Muscle layer of colon (tissue), 2 donors: Measurements from ENCODE around the gene LGR6.

ENCODE experiments used
- H3K27ac ChIP-seq: one replicate; pipeline ENCODE4 v1.7.0; 2013; ENCODE audit warnings: low read depth, mild to moderate bottlenecking, low read length, moderate library complexity
- H3K27me3 ChIP-seq, 2 donors: one replicate each; pipeline ENCODE4 v1.7.0; 2013; ENCODE audit warnings: low read length in 2 of 2, mild to moderate bottlenecking in 2 of 2; ENCODE audit not compliant: insufficient read depth in 2 of 2, control insufficient read depth in 1 of 2
- H3K36me3 ChIP-seq: one replicate; pipeline ENCODE4 v1.7.0; 2013; ENCODE audit warnings: mild to moderate bottlenecking, low read length; ENCODE audit not compliant: insufficient read depth
- H3K4me1 ChIP-seq: one replicate; pipeline ENCODE4 v1.7.0; 2013; ENCODE audit warnings: mild to moderate bottlenecking, low read length; ENCODE audit not compliant: insufficient read depth
- H3K4me3 ChIP-seq, 2 donors: one replicate each; pipeline ENCODE4 v1.7.0; 2013; ENCODE audit warnings: low read length in 2 of 2, low read depth in 1 of 2, mild to moderate bottlenecking in 1 of 2, moderate library complexity in 1 of 2
- H3K9ac ChIP-seq: one replicate; pipeline ENCODE4 v1.7.0; 2013; ENCODE audit warnings: low read length
- H3K9me3 ChIP-seq: one replicate; pipeline ENCODE4 v1.7.0; 2013; ENCODE audit warnings: mild to moderate bottlenecking, low read length
- donor health status: abdominal sarcoma.
- donor health status: Adenocarcinoma of cecum.

The LGR6 gene

DNA sequence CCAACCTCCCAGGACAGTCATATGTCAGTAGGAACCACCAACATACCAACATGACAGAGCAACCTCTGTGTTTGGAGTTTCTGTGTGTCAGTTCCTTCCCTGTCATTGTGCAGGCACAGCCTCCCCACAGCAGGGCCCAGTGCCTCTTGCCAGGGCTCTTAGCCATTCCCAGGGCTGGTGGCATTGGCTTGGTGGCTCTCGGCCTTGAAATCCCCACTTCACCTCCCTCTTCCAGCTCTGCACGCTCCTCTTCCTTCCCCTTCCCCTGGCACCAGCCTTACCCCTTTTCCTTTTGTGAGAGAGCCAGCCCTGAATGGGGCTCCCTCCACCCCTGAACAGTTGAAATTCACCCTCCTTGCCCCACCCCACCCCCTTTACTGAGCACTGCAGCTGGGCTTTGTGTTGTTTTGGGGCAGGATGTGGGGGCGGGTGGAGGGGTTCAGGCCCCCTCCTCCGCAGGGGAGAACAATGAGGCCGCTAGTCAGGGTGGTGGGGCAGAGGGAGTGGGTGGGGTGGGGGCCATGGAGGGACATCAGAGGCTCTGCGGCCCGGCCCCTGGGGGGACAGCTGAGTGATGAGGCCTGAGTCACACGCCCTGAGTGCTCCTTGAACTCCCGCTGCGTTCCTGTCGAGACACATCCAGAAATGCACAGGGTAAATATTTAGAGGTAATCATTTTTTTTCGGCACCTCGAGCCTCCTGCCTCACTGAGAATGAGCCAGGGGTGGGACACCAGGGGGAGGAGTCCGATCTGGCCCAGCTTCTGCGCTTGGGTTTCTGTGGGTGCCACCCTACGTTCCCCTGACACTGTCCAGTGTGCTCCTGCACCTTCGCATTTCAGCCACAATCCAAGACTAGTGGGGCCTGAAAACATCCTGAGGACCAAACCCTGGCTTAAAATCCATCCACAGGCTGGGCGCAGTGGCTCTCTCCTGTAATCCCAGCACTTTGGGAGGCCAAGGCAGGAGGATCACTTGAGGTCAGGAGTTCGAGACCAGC is 28.6 kb downstream of the LGR6 start:
- no peak overlapping the region for H3K27ac ChIP-seq
- H3K27me3 ChIP-seq = peaks cover 0 to 4% of the 10 kb centered on the region in 2 donors
- no peak overlapping the region for H3K9ac ChIP-seq
- H3K36me3 ChIP-seq = no peaks in the 10 kb centered on the region
- no peaks in the 10 kb centered on the region for H3K9me3 ChIP-seq
- no peaks in the 10 kb centered on the region for H3K4me1 ChIP-seq
- H3K4me3 ChIP-seq = no peak overlapping the region

DNA sequence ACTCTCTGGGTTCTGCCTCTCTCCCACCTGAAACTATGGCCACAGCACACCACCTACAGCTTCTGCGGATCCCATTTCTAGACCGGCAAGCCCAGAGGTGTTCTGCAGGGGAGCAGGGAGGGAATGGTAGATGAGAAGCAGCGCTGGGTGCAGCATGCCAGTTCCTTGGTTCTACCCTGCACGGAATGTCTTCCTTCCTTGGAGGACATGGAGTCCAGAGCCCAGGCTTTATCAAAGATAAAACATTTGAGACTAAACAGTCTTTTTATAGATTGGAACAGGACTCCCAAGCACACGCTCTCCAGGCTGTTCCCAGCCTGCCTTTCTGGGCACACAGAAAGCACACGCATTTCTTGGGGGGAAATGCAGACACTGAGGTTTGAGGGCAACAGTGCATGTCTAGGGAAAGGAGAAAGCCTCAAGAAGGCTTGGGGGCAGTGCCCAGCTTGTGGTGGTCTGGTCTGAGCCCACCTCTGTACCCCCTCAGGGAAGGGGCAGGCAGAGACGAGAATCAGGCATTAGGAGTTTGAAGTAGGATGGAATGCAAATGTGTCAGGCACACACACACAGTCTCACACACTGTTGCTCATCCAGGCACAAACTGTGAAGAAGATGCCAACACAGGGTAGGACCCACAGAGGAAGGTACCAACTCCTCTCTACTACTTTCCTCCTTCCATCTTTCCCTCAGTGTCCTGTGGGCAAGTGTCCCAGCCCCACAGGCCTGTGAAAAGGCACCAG is 29.7 kb downstream of the LGR6 start:
- Histone ChIP-seq H3K9ac (no peak overlapping the region), H3K27me3 (no peaks in the 10 kb centered on the region), H3K9me3 (no peaks in the 10 kb centered on the region), H3K36me3 (no peaks in the 10 kb centered on the region), H3K27ac (no peak overlapping the region), H3K4me3 (no peak overlapping the region), H3K4me1 (no peaks in the 10 kb centered on the region)

DNA sequence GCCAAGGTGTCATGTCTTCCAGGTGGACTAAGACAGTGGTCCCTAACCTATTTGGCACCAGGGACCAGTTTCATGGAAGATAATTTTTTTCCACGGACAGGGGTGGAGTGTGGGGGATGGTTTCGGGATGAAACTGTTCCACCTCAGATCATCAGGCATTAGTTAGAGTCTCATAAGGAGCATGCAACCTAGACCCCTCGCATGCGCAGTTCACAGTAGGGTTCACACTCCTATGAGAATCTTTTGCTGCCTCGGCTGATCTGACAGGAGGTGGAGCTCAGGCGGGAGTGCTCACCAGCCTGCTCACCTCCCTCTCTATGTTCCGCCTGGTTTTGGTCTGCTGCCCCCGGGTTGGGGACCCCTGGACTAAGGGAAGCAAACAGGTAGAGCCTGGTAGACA is 30.9 kb downstream of the LGR6 start:
- Histone ChIP-seq H3K9ac (no peak overlapping the region), H3K27me3 (no peaks in the 10 kb centered on the region), H3K36me3 (no peaks in the 10 kb centered on the region), H3K27ac (no peak overlapping the region), H3K4me3 (no peak overlapping the region), H3K4me1 (no peaks in the 10 kb centered on the region), H3K9me3 (no peaks in the 10 kb centered on the region)

DNA sequence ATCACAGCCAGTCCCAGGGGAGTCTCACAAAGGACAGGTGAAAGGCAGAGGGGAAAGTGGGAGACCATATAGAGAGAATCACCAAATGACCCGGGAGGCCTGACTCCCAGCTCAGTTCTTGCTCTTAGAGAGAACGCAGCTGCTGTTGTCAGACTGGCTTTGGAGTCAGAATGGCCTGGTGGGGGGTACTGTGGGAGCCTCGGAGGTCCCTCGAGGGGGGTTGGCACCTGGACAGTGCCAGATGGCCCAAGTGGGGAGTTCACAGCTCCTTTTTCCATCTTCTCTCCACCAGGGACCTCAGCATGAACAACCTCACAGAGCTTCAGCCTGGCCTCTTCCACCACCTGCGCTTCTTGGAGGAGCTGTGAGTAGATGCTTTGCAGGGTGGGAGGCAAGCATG is 31.5 kb downstream of the LGR6 start:
- no peaks in the 10 kb centered on the region for H3K9me3 ChIP-seq
- H3K27me3 ChIP-seq = no peaks in the 10 kb centered on the region
- H3K9ac ChIP-seq = no peak overlapping the region
- H3K36me3 ChIP-seq = no peaks in the 10 kb centered on the region
- no peak overlapping the region for H3K4me3 ChIP-seq
- no peaks in the 10 kb centered on the region for H3K4me1 ChIP-seq
- H3K27ac ChIP-seq = no peak overlapping the region

DNA sequence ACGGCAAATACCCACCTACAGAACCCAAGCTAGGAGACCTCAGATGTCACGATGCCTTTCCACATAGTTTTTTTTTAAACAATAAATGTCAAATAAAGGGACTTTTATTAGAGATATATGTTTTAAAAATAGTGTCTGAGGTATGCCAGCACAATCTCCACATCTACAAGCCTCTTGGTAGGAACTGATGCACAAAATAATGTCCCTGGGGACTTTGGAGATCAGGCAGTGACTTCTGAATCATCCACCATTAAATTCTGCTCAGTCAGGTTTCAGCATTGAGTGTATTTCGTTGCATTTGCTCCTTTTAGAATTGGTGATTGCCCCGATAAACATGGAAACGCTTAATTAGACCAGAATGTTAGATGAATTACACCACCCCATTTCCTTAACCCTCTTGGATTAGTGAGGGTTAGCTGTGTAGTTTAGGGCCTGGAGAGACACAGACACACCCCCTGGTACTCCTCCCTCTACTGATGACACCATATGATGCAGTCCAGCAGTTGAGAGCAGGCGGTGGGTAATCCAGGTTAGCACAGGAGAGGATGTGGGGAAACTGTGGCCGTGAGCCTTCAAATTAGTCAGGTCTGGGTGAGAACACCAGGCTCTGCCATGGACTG is 33.6 kb downstream of the LGR6 start:
- no peak overlapping the region for H3K9ac ChIP-seq
- no peaks in the 10 kb centered on the region for H3K4me1 ChIP-seq
- no peak overlapping the region for H3K27ac ChIP-seq
- no peaks in the 10 kb centered on the region for H3K36me3 ChIP-seq
- H3K27me3 ChIP-seq = no peaks in the 10 kb centered on the region
- H3K9me3 ChIP-seq = no peaks in the 10 kb centered on the region
- H3K4me3 ChIP-seq = no peak overlapping the region

DNA sequence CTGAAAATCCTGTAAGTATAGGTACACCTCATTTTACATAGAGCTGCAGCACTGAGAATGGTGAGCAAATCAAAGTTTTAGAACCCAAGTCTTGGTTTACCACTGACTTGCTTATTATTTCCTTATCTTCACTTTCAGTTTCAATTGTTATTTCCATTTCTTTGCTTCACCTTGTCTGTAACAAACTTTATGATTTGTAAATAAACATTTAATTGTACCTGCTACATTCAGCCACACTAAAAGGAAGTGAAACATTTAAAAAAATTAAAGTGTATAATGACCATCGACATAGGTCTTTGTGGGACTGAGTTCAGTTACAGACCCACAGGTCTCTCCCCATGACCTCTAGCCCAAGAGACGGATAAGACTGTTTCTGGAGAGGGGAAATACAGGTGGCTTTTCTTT is 34.4 kb downstream of the LGR6 start:
- Histone ChIP-seq H3K9me3 (no peaks in the 10 kb centered on the region), H3K27ac (no peak overlapping the region), H3K4me3 (no peak overlapping the region), H3K27me3 (no peaks in the 10 kb centered on the region), H3K9ac (no peak overlapping the region), H3K4me1 (no peaks in the 10 kb centered on the region), H3K36me3 (no peaks in the 10 kb centered on the region)

DNA sequence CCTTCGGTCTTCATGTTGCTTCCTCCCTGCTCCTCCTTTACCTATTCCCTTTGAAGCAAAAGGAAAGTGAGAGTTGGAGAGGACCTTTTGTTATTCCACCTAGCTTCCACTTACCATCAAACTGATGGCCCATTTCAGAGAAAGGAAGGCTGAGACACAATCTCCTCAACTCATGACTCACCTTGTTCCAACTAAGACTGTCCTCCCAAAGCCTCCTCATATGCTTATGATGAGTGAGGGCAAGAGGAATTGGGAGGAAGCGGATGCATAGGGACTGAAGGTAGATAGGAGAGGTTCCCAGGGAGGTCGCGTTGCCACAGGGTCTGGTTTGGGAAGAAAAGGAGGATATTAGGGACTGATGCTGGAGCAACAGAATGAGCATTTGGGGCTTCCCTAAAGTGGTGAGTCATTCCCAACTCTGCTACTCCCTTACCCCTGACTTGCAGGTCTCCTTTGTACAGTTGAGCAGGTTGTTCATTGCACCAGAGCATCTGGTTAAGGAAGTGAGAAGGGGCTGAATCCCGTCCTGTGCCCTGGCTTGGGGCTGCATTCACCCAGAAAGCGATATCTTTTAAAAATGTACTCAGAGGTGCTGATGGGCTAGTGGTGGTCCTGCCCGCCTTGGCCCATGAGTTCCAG is 35.0 kb downstream of the LGR6 start:
- Histone ChIP-seq H3K9ac (no peak overlapping the region), H3K27ac (no peak overlapping the region), H3K4me1 (no peaks in the 10 kb centered on the region), H3K27me3 (no peaks in the 10 kb centered on the region), H3K4me3 (no peak overlapping the region), H3K9me3 (no peaks in the 10 kb centered on the region), H3K36me3 (no peaks in the 10 kb centered on the region)

DNA sequence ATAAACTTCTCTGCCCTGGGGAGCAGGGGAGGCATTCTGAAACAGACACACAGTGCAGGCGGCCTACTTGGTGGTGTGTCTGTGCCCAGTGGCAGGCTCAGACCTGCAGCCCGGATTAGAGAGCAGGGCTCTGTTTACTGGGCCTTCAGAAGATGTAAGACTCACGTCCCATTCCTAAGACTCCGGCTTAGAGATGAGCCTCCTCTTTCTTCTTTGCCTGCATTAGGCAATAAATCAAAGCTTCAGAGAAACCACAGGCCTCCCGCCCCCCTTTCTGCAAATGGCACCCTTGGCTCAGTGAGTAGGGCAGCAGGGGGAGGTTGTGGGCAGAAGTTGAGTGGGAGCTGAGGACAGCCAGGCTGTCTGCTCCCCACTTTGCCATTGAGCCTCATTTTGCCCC is 35.8 kb downstream of the LGR6 start:
- Histone ChIP-seq H3K27me3 (no peaks in the 10 kb centered on the region), H3K27ac (no peak overlapping the region), H3K36me3 (no peaks in the 10 kb centered on the region)

DNA sequence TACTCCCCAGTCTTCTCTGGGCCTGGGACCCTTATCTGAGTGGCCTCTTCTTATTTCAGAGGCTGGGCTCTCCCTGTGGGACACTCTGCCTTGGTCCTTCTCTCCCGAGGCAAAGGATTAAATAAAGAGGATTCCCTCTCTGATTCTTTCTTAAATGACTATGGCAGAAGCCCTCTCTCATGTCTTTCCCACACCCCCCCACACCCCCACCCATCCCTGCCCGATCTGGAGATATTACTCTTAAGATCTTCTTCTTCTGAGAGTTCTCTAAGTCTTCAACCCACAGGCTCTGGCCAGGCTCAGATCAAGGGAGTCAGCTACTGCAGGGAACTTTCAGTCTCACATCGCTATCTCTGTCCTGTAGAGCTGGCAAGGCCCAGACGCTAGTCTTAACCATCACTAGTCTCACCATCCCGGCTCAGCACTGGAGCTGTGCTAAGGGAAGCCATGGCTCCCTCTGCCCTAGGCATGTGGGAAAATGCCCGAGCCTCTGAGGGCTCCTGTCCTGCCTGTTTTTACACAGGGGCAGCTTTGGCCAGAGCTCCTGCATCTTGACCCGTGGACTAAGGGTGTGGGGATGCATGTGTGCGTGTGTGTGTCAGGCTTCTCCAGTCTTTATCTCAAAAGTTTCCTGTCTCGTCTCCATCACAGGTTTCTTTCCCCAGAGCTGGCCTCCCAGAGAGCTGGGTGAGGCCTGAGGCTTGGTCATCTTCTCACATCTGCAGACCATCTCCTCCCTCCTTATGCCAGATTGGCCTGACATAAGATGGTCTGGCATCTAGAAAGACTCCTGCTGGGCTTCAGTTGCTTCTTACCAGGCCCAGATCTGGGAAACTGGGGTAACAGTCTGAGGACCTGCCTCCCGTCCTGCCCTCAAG is 36.7 kb downstream of the LGR6 start:
- H3K27ac ChIP-seq = no peak overlapping the region
- no peaks in the 10 kb centered on the region for H3K9me3 ChIP-seq
- H3K9ac ChIP-seq = no peak overlapping the region
- no peaks in the 10 kb centered on the region for H3K27me3 ChIP-seq
- no peak overlapping the region for H3K4me3 ChIP-seq
- H3K36me3 ChIP-seq = no peaks in the 10 kb centered on the region
- no peaks in the 10 kb centered on the region for H3K4me1 ChIP-seq

More for the DNA sequence above, 35.8 kb downstream of the LGR6 start:
- no peaks in the 10 kb centered on the region for H3K4me1 ChIP-seq
- no peaks in the 10 kb centered on the region for H3K9me3 ChIP-seq
- H3K4me3 ChIP-seq = no peak overlapping the region
- no peak overlapping the region for H3K9ac ChIP-seq

DNA sequence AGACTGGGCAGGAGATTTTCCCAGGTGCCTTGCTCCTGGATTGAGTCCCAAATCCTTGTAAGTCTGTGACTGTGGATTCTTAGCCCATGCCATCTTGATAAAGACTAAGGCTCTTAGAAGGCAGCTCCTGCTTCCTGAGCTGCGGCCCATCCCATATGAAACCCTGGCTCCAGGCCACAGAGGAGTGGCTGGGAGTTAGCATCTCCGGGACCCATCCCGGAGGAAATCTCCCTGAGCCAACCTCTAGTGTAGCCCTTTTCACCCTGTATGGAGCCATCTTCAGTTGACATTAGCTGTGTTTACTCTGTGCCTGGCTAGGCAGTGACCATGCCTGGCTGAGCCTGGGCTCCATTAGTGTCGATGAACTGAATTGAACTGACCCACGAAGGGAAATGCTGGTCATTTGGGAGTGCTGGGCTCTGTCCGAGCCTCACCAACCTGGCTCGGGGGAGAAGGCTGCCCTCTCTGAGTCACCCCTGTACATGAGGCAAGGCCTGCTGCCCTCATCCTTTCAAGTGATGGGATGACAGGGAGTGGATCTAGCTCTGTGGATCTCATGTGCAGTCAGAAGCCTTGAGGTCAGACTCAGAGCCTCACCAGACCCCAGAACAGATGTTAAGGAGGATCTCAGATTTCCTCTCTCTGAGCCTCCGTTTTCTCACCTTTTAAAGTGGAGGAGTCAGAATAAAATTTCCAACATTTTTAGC is 37.5 kb downstream of the LGR6 start:
- Histone ChIP-seq H3K27me3 (peaks cover 0 to 6% of the 10 kb centered on the region in 2 donors), H3K4me1 (no peaks in the 10 kb centered on the region), H3K27ac (no peak overlapping the region), H3K4me3 (no peak overlapping the region), H3K36me3 (no peaks in the 10 kb centered on the region), H3K9ac (no peak overlapping the region), H3K9me3 (no peaks in the 10 kb centered on the region)
